ENCODE results near the gene CNTN6.

DNA sequence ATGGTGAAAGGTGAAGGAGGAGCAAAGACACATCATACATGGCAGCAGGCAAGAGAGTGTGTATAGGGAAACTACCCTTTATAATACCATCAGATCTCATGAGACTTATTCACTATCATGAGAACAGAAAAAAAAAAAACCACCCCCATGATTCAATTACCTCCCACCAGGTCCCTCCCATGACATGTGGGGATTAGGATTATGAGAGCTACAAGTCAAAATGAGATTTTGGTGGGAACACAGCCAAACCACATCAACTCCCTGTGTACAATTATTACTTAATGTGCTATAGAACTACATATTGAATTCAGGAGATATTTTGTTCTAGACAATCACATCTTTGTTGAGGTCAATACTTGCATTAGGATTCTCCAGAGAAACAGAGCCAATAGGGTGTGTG is 313.4 kb downstream of the CNTN6 start:
- TF ChIP-seq RAD21 (IDR thresholded peaks at IDR 0.05; ENCODE audit: low read length) = no peak
- TF ChIP-seq, protein P1, sequence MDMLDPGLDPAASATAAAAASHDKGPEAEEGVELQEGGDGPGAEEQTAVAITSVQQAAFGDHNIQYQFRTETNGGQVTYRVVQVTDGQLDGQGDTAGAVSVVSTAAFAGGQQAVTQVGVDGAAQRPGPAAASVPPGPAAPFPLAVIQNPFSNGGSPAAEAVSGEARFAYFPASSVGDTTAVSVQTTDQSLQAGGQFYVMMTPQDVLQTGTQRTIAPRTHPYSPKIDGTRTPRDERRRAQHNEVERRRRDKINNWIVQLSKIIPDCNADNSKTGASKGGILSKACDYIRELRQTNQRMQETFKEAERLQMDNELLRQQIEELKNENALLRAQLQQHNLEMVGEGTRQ (IDR thresholded peaks at IDR 0.05; ENCODE audit: low read depth, low read length) = no peak
- no peak for TF ChIP-seq MXI1 (IDR thresholded peaks at IDR 0.05; ENCODE audit: borderline replicate concordance, low read depth, low read length)
- TF ChIP-seq, protein P2, sequence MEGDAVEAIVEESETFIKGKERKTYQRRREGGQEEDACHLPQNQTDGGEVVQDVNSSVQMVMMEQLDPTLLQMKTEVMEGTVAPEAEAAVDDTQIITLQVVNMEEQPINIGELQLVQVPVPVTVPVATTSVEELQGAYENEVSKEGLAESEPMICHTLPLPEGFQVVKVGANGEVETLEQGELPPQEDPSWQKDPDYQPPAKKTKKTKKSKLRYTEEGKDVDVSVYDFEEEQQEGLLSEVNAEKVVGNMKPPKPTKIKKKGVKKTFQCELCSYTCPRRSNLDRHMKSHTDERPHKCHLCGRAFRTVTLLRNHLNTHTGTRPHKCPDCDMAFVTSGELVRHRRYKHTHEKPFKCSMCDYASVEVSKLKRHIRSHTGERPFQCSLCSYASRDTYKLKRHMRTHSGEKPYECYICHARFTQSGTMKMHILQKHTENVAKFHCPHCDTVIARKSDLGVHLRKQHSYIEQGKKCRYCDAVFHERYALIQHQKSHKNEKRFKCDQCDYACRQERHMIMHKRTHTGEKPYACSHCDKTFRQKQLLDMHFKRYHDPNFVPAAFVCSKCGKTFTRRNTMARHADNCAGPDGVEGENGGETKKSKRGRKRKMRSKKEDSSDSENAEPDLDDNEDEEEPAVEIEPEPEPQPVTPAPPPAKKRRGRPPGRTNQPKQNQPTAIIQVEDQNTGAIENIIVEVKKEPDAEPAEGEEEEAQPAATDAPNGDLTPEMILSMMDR (conservative IDR thresholded peaks at IDR 0.05; ENCODE audit: low read depth, low read length) = no peak
- TF ChIP-seq POLR2A (IDR thresholded peaks at IDR 0.05; ENCODE audit: low read depth, low read length) = no peak
- no peak for TF ChIP-seq NFE2L2 (IDR thresholded peaks at IDR 0.05; ENCODE audit: low read depth, low read length)
- TF ChIP-seq FOS (IDR thresholded peaks at IDR 0.05; ENCODE audit: low read depth, low read length) = no peak
- no peak for TF ChIP-seq CHD1 (IDR thresholded peaks at IDR 0.05; ENCODE audit: low read depth, low read length)
- no peak for TF ChIP-seq MAZ (IDR thresholded peaks at IDR 0.05; ENCODE audit: borderline replicate concordance, low read depth, low read length)
- no peak for TF ChIP-seq BHLHE40 (IDR thresholded peaks at IDR 0.05; ENCODE audit: low read depth, low read length)
- TF ChIP-seq MAFK (IDR thresholded peaks at IDR 0.05; ENCODE audit: low read depth, low read length) = no peak
- TF ChIP-seq RFX5 (IDR thresholded peaks at IDR 0.05; ENCODE audit: low read depth, low read length) = no peak
- TF ChIP-seq SMC3 (IDR thresholded peaks at IDR 0.05; ENCODE audit: low read depth, low read length) = no peak
